Peyer's patch (tissue), 4 donors: ENCODE data around the gene FAM76A.
"Not testable (repeated sequence)": the region's sequence is repeated elsewhere in the genome, so short reads cannot be mapped to it uniquely, and the experiment has no call there.

Source experiments
- POLR2A ChIP-seq, 2 donors: fragments of 450-650 bp; IDR thresholded peaks; one replicate each; pipeline ENCODE4 v1.5.1; 2017; ENCODE audit warnings: antibody characterized with exemption in 2 of 2, mild to moderate bottlenecking in 2 of 2, moderate library complexity in 2 of 2
- TF ChIP-seq, protein P1 (sequence below), 6 experiments: fragments of 450-650 bp in 4 of 6; fragments of 200-600 bp in 2 of 6; sonication (generic) in 1 of 6; IDR thresholded peaks; one replicate each; pipeline ENCODE4 v1.5.1; 2017 to 2019; ENCODE audit warnings: antibody characterized with exemption in 6 of 6, mild to moderate bottlenecking in 3 of 6, moderate library complexity in 1 of 6

- TF ChIP-seq, protein P1, sequence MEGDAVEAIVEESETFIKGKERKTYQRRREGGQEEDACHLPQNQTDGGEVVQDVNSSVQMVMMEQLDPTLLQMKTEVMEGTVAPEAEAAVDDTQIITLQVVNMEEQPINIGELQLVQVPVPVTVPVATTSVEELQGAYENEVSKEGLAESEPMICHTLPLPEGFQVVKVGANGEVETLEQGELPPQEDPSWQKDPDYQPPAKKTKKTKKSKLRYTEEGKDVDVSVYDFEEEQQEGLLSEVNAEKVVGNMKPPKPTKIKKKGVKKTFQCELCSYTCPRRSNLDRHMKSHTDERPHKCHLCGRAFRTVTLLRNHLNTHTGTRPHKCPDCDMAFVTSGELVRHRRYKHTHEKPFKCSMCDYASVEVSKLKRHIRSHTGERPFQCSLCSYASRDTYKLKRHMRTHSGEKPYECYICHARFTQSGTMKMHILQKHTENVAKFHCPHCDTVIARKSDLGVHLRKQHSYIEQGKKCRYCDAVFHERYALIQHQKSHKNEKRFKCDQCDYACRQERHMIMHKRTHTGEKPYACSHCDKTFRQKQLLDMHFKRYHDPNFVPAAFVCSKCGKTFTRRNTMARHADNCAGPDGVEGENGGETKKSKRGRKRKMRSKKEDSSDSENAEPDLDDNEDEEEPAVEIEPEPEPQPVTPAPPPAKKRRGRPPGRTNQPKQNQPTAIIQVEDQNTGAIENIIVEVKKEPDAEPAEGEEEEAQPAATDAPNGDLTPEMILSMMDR (IDR thresholded peaks at IDR 0.05): not testable (repeated sequence)
- TF ChIP-seq POLR2A (IDR thresholded peaks at IDR 0.05): not testable (repeated sequence)
Observed at GRCh38 chr1:27775336-27775735, 49.6 kb downstream of the FAM76A start.
